GM18867 (cell line): ENCODE measurements around the gene IL22RA1.

Source experiments
- ATAC-seq: cut with Tn5 transposase; IDR thresholded peaks from one replicate; pipeline ENCODE4 v1.9.1; 2021; ENCODE audit warnings: mild to moderate bottlenecking, moderate library complexity; ENCODE audit not compliant: unreplicated experiment

The IL22RA1 gene

DNA sequence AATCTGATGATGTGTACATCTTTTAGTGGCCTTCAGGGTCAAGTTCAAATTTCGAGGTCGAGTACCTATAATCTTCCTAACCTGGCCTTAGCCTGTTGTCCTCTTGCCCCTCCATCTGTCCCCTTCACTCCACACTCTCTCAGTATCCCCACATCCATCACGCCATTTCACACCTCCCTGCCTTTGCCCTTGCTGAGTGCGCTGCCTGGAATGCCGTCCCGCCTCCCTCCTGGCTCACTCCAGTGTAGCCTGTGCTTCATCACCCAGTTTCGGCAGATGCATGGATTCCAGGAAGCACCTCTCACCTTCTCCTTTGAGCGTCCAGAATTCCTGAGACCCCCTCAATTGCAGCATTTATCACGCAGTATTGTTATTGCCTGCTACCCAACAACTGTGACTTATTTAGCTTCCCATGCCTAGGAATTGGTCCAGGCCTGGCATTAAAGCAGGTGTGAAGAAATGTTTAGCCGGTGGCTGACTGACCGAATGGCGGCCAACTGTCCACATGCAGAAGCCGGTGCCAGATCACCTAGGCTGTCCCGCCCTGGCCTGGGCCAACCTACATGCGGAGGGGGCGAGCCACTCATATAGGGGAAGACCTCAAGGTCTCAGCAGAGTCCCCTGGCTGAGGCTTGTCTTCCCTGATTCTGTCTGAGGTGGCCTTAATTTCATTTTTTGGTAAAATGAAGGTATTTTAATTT is 65.5 kb downstream of the IL22RA1 start:
- no peak for ATAC-seq

DNA sequence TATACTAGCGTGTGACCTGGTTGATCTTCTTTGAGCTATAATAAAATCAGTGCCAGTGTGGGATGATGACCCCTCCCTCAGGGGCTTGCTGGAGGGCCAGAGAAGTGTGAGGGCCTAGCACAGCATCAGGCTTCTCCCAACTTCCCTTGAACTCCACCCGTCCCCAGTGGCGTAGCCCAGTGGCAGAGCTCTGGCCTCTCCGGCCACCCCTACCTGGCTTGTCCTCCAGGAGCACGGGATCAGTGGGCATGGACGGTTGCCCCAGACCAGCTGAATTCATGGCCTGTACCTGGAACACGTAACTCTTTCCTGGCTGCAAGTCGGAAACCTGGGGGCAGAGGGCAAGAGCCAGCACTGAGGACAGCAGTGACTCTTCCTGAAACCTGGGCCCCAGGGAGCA is 67.0 kb downstream of the IL22RA1 start:
- ATAC-seq, result no peak

DNA sequence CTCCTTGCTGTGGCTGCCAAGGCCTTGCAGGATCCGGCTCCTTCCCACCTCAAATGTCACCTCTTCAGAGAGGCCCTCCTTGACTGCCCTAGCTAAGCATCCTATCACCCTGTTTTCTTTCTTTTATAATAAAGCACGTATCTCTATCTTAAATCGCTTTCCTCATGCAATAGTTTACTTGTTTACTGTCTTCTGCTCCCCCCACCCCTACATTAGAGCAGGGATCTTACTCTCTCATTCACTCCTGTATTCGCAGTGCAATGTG is 67.4 kb downstream of the IL22RA1 start:
- no peak for ATAC-seq

DNA sequence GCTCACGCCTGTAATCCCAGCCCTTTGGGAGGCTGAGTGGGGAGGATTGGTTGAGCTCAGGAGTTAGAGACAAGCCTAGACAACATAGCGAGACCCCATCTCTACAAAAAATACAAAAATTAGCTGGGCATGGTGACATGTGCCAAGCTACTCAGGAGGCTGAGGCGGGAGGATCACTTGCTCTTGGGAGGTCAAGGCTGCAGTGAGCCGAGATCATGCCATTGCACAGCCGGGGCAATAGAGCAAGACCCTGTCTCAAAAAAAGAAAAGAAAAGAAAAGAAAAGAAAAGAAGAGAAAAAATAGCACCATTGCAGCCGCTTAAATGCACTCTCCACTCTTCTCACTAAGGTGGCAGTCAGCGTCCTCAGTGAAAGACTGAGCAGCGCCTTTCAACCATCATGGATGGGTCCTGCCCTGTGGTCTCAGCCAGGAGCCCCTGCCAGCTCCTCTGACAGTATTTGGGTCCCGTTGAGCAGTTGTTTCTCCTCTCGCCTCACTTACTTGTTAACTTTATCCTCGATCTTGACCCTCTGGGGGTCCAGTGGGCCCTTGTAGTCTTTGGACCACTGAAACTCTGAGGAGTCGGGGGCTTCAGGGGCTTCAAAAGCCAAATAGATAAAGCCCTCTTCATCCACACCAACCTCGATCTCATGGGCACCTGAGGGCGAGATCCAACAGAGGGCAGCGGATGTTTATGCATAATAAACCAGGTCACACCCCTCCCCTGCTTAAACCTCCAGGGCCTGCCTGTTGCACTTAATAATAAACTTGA is 67.9 kb downstream of the IL22RA1 start:
- no peak for ATAC-seq

- ATAC-seq, result no peak
Measured at GRCh38 chr1:24074196-24074595, 68.7 kb downstream of the IL22RA1 start.

GRCh38 chr1:24071941-24072340 is 71.0 kb downstream of the IL22RA1 start:
- ATAC-seq, result no peak

GRCh38 chr1:24070821-24071393 is 72.0 kb downstream of the IL22RA1 start:
- ATAC-seq, result no peak

DNA sequence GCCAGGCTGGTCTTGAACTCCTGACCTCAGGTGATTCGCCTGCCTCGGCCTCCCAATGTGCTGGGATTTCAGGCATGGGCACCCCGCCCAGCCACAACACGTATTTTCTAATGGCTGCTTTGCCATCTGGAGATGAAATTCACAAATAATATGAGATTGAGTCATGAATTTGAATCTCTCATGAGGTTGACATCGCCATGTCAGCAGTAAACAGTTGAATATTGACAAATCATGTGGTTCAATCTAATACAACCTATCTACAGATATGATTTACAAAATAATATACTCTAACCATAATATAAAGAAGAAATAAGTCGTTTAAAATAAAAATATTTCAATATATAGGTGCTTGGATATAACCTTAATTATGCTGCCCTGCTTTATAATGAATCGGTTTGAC is 73.1 kb downstream of the IL22RA1 start:
- no peak for ATAC-seq
